ENCODE results near the gene ARID1B.
A peak's percentile ranks its signal among the peaks of the same experiment; 100 is the strongest.

ARID1B gene

DNA sequence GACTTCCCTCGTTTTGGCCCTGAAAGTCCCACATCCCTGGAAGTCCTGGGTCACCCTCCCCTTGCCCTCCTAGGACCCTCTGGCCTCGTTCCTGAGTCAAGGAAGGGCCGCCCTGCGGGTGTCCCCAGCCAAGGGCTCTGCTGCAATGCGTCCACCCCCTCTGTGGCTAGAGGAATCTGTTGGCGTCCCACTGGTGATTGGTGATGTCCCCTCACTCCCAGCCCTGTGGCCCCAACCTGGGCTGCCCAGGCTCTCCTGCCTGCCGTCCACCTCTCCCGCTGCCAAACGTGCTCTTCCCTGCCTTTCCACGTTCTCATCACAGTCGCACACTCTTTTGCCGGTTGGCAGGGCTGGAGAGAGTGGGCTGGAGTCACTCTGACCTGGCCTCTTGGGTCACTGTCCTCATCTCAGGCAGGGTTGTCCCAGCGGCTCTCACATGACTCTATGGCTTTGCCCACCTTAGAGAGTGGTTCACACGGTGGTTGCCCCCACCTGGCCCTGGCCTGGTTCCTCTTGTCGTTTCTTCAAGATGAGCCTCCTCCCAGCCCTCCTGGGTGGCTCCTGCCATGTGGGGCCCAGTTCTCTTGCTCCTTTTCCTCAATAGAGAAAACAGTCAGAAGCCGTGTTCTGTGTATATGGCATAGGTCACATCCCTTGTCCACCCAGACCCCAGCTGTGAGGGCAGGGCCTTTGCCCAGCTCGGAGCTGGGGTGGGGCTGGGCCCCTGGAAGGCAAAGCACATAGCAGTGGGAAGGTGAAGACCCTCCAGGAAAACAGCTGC is 445.2 kb downstream of the ARID1B start:
- DNase-seq = no peak

DNA sequence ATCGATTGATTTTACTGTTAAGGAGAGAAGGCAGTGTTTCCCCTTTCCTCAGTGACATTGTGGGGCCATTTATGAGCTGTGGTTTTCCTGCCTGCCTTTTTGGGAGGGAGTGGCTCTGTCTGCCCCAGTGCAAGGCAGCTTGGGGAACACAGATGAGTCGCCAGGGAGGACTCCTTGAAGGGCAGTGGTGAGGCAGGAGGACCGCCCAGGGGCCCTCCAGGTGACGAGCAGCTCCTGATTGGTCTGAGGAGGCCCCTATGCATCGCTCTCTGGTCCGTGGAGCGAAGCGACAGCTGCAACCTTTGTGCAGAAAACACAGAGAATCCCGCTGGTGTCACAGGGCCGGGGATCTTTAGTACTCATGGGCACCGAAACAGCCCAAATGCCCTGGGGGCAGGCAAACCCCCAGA is 445.8 kb downstream of the ARID1B start:
- no peak for DNase-seq

- no peak for DNase-seq
Observed at GRCh38 chr6:157223511-157223910, 446.3 kb downstream of the ARID1B start.

DNA sequence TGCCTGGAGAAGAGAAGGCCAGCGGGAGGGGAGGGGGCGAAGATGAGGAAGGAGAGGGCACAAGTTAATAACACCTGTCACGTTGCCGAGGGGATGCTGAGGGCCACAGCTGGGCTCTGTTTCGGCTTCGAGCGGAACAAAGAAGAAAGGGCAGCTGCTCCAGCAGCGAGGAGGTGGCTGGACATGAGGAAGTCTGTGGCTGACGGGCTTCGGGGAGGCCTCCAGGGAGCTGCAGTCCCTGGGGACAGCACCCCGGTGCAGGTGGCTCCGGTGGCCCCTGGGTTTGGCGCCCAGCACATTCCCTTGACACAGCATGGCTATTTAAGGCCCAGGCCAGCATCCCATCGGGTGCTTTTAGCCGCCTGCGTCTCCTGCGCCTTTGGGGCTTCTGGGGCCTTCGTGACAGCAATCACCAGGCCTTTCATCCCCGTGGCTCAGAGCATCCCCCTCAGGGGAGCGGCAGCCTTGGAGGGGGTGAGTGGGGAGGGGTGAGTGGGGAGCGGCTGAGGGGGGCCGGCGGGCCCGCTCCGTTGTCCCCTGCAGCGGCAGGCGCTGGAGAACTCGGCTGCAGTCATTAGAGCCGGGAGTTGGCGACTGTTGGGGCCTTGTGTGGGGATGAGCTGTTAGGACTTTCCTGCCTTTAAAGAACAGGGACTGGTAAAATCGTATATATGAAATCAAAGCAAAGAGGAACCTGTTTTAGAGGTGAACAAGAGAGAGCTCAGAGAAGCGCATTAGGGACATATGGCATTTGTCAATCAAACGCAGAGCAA is 447.2 kb downstream of the ARID1B start:
- DNase-seq = peak; percentile 43

DNA sequence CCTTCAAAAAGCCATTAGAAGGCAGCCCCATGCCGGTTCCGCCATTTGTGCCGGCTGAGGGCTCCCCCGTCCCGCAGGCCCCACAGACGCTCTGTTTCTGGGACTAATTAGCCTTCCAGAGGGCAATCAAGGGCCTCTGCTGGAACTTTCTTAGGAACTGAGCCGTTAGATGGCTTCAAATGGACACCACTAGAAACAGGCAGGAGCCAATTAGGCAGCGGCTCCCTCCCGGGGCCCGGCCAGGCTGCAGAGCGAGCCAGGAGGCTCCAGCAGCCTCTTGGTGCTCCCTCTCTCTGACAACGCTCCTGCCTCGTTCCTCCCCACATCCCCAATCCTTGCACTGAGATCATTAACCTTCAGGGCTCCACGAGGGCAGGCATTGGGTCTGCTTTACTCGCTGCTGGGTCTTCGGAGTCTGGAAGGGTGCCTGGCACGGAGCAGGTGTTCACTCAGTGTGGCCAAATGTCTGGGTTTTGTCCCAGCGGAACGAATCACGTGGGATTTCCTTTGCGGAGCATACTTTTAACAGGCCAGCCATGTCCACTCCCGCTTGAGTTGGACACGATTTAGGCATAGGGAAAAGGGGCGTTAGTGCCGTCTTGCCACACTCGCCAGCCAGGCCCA is 447.9 kb downstream of the ARID1B start:
- no peak for DNase-seq

DNA sequence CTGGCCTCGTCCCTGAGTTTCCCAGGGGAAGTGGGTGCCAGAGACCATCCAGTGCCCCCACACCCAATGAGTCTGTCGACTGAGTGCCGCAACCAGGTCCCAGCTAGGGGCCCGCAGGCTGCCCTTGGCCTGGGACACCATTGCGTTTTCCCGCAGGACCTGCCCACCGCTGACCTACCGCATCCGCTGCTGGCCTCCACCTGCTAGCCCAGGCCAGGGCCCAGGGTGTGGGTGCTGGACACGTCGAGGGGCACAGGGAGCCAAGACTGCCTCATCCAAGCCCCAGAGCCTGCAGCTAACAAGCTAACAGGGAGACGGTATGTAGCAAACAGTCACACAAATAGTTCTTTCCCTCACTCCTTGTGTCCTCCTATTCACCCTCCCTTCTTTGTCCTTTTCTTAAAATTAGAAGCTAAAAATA is 448.4 kb downstream of the ARID1B start:
- DNase-seq = no peak

DNA sequence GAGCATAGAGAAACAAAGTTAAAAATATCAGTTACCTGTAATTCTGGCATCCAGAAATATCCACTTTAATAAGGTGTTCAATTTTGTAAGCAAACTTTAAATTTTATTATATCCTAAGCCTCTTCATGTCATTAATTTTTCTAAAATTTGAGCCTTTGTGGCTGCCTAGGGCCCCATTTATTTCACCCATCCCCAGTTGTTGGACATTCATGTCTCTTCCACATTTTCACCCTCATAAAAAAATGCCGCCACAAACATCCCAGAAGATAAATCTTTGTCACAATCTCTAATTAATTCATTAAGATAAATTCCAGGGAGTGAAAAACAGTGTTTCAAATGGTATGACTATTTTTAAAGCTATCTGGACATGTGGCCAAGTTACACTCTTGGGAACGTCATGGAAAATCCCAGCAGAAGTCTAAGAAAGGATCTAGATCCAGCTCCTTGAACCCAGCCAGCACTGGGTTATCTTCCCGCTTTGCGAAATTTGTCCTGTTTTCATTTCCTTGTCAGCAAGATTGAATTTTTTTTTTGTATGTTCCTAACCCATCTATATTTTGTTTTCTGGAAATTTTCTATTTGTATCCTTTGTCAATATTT is 448.9 kb downstream of the ARID1B start:
- no peak for DNase-seq

- no peak for DNase-seq
Observed at GRCh38 chr6:157226761-157227160, 449.6 kb downstream of the ARID1B start.

DNA sequence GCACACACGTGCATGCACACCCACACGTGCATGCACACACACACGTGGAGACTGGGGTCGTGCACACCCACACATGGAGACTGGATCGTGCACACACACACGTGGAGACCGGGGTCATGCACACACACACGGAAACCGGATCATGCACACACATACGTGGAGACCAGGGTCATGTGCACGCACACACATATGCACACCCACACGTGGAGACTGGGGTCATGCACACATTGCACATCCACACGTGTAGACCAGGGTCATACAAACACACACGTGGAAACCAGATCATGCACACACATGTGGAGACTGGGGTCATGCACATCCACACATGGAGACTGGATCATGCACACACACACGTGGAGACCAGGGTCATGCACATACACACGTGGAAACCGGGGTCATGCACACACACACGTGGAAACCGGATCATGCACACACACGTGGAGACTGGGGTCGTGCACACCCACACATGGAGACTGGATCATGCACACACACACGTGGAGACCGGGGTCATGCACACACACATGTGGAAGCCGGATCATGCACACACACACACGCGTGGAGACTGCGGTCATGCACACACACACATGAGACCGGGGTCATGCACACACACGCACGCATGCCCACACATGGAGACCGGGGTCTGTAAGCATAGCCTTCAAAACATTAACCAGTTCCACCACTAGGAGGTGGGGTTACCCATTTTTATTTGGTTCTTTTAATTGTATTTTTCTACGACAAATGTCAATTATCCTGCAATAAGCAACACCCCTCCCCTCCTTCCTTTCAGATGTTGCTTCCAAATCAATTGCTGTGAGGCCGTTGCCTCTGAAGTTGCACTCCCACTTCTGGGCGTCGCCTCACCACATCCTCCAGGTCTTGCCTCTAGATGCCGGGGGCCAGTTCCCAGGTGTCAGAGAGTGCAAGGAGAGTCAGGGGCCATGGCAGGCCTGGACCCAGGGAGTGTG is 450.3 kb downstream of the ARID1B start:
- no peak for DNase-seq

DNA sequence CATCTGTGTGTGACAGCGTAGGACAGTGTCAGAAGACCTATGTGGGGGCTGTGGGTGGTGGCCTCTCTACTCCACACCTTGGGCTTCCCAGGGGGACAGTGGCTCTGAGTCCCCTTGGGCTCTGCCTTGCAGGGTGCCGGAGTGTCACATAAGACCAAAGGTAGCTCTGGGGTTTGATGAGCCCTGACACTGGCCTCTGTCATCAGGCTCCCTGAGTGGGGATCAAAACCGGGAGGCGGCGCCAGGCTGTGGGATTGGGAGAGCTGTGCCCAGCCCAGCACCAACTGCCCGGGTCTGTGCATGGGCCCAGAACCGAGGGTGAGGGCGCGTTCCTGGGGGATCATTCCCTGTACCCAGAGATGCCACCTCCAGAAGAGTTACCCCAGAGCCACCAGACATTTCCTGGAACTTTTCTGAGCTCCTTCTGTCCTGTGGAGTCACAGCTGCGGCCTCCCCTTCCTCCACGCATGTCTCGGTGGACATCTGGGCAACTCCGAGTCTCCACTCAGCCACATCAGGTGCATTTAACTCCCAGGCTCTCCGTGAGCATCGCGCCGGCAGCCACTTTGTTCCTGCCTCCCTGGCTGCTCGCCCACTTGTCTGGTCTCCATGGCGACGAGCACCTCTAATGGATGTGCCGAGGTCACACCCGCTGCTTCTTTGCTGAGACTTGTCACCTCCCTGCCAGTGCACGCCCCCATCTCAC is 451.4 kb downstream of the ARID1B start:
- no peak for DNase-seq

DNA sequence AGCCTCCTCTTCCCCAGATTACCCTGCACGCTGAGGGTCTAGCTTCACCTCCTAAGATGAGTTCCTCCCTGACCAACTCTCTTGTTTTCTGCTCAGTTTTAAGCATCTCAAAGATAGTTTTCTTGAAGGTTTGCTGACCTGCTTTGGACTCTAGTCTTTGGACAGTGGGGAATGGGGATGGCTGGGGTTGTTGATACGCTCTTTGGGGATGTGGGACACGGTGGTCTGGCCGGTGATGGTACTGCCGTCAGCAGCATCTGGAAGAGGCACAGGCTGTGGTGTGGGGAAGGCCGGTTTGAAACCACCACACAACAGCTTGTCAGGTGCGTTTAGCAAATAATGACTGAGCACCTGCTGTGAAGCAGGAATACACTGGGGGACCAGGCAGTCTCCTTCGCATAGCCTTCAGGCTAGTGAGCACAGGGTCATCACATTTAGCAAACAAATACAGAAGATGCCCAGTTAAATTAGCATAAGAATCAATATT is 452.0 kb downstream of the ARID1B start:
- DNase-seq = no peak

DNA sequence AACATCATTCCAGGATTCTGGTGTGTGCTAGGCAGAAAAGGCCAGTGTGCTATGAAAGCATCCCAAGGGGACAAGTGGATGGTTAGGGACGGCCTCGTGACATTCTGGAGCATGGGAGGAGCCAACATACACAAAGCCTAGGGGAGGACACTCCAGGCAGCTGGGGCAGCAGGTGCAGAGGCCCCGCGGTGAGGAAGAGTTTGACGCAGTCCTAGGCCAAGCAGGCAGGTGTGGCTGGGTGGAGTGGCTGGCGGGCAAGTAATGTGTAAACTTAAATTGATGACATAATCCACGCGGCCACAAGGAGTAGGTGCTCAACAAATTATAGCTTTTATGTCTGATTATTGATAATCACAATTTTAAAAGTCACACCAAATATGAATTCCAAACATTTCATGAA is 452.5 kb downstream of the ARID1B start:
- no peak for DNase-seq

DNA sequence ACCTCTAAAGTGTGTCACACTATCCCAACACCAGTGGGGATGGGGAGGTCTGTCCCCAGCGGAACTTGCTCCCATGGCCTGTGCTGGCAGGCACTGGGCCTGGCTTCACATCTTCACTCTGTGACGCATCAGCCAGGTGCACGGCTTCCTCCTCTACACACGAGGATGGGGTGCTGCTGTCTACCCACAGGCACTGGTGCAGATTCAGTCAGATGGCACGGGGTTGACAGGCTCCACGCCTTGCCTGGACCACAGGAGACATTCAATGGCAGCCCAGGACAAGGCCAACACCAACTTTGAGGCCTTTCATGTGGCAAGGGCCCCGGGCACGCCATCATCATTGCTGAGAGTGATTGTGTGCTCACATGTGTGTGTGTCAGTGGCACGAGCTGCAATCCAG is 453.7 kb downstream of the ARID1B start:
- no peak for DNase-seq

- no peak for DNase-seq
Observed at GRCh38 chr6:157232161-157232895, 455.1 kb downstream of the ARID1B start.

DNA sequence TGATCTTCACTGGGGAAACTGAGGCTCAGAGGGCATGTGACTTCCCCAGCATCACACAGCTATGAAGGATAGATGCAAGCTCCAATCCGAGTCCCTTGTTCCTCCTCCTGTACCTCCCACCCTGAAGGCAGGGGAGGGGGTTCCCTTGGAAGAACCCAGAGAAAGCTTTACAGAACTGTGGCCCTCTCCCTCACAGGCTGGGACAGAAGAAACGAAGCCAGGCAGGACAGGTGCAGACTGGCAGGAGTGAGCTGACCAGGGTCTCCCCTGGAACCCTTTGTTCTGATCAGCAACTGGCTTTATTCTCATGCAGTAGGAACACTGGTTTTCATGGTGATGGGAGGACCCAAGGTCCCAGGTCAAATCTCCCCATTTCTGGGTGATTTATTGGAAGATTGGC is 456.0 kb downstream of the ARID1B start:
- no peak for DNase-seq

DNA sequence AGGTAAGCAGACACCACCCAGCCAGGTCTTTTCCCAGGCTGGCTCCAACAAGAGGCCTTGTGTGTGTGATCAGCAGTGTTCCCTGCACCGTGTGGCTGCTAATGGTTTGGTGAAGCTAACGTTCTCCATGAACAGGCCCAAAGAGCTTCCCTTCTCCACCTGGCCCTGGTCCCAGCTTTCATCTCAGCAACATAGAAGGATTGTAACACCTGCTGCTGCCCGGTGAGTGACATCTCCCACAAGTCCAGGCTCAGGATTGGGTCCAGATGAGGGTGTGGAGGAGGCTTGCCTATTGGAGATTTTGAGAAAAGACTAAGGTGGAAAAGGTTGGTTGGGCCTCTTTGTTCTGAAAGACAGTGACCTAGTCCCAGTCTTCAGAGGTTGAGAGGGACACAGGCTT is 456.5 kb downstream of the ARID1B start:
- DNase-seq = no peak

- peak; percentile 42 for DNase-seq
Observed at GRCh38 chr6:157235600-157236039, 458.4 kb downstream of the ARID1B start.

DNA sequence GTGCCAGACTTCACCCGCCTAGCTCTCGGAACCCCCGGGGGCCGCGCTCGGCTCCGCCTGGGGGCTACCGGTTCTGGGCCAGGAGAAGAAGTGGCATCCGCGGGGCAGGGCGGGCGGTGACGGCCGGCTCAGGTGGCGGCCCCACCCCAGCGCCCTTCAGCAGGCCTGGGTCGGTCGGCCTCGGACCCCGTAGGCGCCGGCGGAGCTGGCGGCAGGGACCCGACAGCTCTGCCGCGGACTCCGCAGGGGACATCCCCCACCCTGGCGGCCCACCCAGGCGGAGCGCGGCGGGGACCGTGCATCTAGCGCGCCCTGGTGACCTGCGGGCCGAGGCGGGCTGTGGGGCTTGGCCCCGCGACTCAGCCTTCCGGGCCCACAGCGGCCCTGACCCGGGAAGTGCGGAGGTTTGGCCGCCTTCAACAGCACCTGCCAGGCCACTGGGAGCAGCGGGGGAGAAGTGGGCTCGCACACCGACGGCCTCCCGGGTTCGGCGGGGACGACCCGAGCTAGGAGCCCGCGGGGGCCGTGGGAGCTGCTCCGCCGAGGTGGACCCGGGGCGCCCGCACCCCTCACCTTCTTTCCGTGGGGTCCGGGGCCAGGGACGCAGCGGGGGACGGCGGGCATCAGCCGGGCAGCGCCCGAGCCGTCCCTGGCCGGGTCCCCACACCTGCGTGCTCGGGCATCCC is 459.0 kb downstream of the ARID1B start:
- no peak for DNase-seq

DNA sequence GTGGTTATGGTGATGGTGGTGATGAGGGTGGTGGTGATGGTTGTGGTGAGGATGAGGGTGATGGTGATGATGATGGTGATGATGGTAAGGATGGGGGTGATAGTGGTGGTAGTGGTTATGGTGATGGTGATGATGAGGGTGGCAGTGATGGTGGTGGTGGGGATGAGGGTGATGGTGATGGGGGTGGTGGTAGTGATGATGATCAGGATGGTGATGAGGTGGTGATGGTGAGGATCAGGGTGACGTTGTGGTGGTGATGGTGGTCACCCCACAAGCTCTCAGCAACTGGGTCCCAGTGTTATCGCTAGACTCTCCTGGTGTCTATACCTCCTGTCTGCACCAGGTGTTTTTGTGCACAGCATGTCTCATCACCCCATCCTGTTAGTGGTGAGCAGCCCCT is 461.2 kb downstream of the ARID1B start:
- DNase-seq = no peak

- DNase-seq = no peak
Observed at GRCh38 chr6:157239148-157239547, 462.0 kb downstream of the ARID1B start.
